Measurements from ENCODE around the gene TMCC2.

Gene TMCC2

GRCh38 chr1:205274041-205274691 lies 46.4 kb downstream of the TMCC2 start:
- H3K27ac ChIP-seq, result no peak overlapping the region
- no peak for TF ChIP-seq CTCF (IDR thresholded peaks at IDR 0.05)
- no peak overlapping the region for H3K9ac ChIP-seq

GRCh38 chr1:205275133-205275532 lies 47.4 kb downstream of the TMCC2 start:
- H3K27me3 ChIP-seq (ENCODE audit: control insufficient read depth, insufficient read depth, low read length), result no peaks in the 10 kb centered on the region
- peaks cover 6% of the 10 kb centered on the region for H3K4me1 ChIP-seq
- no peaks in the 10 kb centered on the region for H3K36me3 ChIP-seq (ENCODE audit: control insufficient read depth, insufficient read depth, low read length)
- H2AFZ ChIP-seq, result no peak overlapping the region
- H3K9me3 ChIP-seq (ENCODE audit: control insufficient read depth, low read length), result no peaks in the 10 kb centered on the region
- TF ChIP-seq CTCF (IDR thresholded peaks at IDR 0.05), result no peak
- H3K27ac ChIP-seq, result no peak overlapping the region
- H3K4me3 ChIP-seq (ENCODE audit: low read depth, low read length), result no peak overlapping the region
- no peaks in the 10 kb centered on the region for H3K79me2 ChIP-seq
- no peak overlapping the region for H3K4me2 ChIP-seq (ENCODE audit: low read length)
- H3K9ac ChIP-seq, result no peak overlapping the region

More at GRCh38 chr1:205274041-205274691, 46.4 kb downstream of the TMCC2 start:
- Histone ChIP-seq H3K27me3 (ENCODE audit: control insufficient read depth, insufficient read depth, low read length) (no peaks in the 10 kb centered on the region), H3K36me3 (ENCODE audit: control insufficient read depth, insufficient read depth, low read length) (no peaks in the 10 kb centered on the region), H3K79me2 (no peaks in the 10 kb centered on the region), H3K4me3 (ENCODE audit: low read depth, low read length) (no peak overlapping the region), H2AFZ (no peak overlapping the region), H3K9me3 (ENCODE audit: control insufficient read depth, low read length) (no peaks in the 10 kb centered on the region), H3K4me2 (ENCODE audit: low read length) (no peak overlapping the region), H3K4me1 (peaks cover 6% of the 10 kb centered on the region)

GRCh38 chr1:205275916-205276688 lies 48.4 kb downstream of the TMCC2 start:
- no peaks in the 10 kb centered on the region for H3K36me3 ChIP-seq (ENCODE audit: control insufficient read depth, insufficient read depth, low read length)
- no peaks in the 10 kb centered on the region for H3K79me2 ChIP-seq
- H3K4me1 ChIP-seq, result peaks cover 6% of the 10 kb centered on the region
- H3K27ac ChIP-seq, result no peak overlapping the region
- TF ChIP-seq CTCF (IDR thresholded peaks at IDR 0.05), result no peak
- H3K4me2 ChIP-seq (ENCODE audit: low read length), result no peak overlapping the region
- no peak overlapping the region for H3K4me3 ChIP-seq (ENCODE audit: low read depth, low read length)
- no peaks in the 10 kb centered on the region for H3K27me3 ChIP-seq (ENCODE audit: control insufficient read depth, insufficient read depth, low read length)
- no peak overlapping the region for H2AFZ ChIP-seq
- H3K9me3 ChIP-seq (ENCODE audit: control insufficient read depth, low read length), result no peaks in the 10 kb centered on the region
- no peak overlapping the region for H3K9ac ChIP-seq

- Histone ChIP-seq H3K4me2 (ENCODE audit: low read length) (no peak overlapping the region), H3K27me3 (ENCODE audit: control insufficient read depth, insufficient read depth, low read length) (no peaks in the 10 kb centered on the region), H3K4me3 (ENCODE audit: low read depth, low read length) (no peak overlapping the region), H3K9ac (no peak overlapping the region), H3K9me3 (ENCODE audit: control insufficient read depth, low read length) (no peaks in the 10 kb centered on the region), H3K36me3 (ENCODE audit: control insufficient read depth, insufficient read depth, low read length) (no peaks in the 10 kb centered on the region), H3K27ac (no peak overlapping the region), H3K4me1 (peaks cover 6% of the 10 kb centered on the region), H3K79me2 (no peaks in the 10 kb centered on the region), H2AFZ (no peak overlapping the region)
- no peak for TF ChIP-seq CTCF (IDR thresholded peaks at IDR 0.05)
These were observed 48.9 kb downstream of the TMCC2 start for GRCh38 chr1:205276689-205277065.
